PC-3 (cell line): ENCODE measurements around the gene SDSL.

Experiments
- CTCF ChIP-seq: fragments of 300-600 bp; sonication (generic); conservative IDR thresholded peaks from 2 replicates; pipeline ENCODE4 v1.5.1; 2017; ENCODE audit warnings: antibody characterized with exemption, low read depth, mild to moderate bottlenecking, low read length
- EZH2 ChIP-seq: fragments of 300-600 bp; sonication (generic); IDR thresholded peaks from one replicate; pipeline ENCODE4 v1.6.1; 2017; ENCODE audit warnings: antibody characterized with exemption, mild to moderate bottlenecking, low read length; ENCODE audit not compliant: unreplicated experiment

DNA sequence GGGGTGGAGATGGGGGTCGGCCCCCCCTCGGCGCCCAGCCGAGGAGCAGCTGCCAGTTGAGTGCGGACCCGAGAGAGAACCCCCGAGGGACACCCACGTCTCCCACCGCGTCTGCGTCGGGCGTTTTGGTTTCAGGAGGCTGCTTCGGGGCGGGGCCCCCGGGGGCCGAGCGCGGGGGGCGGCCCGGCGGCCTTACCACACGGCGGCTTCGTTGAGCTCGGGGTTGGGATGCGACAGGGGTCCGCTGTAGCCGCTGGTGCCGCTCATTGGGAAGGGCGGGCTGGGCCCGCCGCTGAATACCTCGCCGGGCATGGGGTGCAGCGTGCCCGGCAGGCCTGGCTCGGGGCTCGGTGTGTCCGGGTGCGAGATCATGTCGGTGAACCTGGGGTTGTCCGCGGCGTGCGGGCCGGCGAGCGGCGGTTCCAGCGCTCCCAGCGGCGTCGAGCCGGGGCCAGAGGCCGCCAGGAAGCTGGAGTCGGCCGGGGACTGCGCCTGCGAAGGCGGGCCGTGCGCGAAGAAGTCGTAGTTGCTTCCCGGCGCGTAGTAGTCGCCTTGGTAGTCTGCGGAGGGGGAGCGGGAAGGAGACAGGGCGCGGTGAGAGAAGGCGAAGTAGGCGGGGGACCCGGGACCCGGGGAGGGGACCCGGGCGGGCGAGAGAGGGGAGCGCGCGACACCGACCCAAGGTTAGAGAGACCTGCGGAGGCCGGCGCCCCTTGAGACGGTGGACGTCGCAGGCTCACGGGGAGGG lies 41.0 kb downstream of the SDSL start:
- TF ChIP-seq CTCF (no peak), EZH2 (no peak)
